T-helper 1 cell treated with Interleukin-12 subunit alpha and Interleukin-12 subunit beta and Interleukin-4 antibody, amounts not matched to agents 30 μg/mL and 1 μg/mL, for 36 hours (primary cell): ENCODE results near the gene IP6K3.

ENCODE experiments used
- H3K27ac Mint-ChIP-seq: one replicate; pipeline ENCODE4 v1.8.0; 2021; ENCODE audit warnings: mild to moderate bottlenecking, mixed read lengths
- H3K27me3 Mint-ChIP-seq: one replicate; pipeline ENCODE4 v1.8.0; 2021; ENCODE audit warnings: low read depth, mixed read lengths
- H3K36me3 Mint-ChIP-seq: one replicate; pipeline ENCODE4 v1.8.0; 2021; ENCODE audit warnings: low read depth, mixed read lengths
- H3K4me1 Mint-ChIP-seq: one replicate; pipeline ENCODE4 v1.8.0; 2021; ENCODE audit warnings: low read depth, mixed read lengths
- H3K4me3 Mint-ChIP-seq: one replicate; pipeline ENCODE4 v1.8.0; 2021; ENCODE audit warnings: mild to moderate bottlenecking, moderate library complexity, mixed read lengths
- H3K9me3 Mint-ChIP-seq: one replicate; pipeline ENCODE4 v1.8.0; 2021; ENCODE audit warnings: mixed read lengths

The IP6K3 gene

DNA sequence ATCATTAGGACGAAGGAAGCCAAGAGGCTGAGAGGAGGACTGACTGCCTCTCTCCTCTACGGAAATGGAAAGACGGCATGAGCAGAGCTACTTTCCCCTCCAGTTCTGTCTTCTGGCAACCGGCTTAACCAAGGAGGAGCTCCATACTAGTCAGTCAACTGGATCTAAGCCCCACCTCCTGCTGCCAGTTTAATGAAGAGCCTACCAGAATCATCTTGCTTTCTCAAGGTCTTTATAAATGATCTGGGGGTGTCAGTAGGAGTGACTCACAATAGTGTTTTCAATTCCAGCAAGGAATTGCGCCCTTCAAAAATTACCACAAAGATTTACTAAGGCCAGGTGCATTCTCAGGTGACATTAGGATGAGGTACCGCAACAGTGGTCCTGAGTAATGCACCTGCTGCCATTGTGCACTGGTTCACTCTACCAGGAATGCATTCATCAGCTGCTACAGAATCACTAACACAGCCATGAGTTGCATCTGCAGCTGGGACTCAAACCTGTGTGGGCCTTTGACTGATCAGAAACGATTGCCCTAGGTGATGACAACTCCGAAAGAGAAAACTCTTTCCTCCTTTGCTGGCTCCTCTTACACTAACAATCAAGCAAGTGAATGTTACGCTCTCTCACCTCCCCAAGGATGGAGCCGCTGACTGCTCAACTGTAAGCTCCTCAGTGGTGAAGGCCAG is 38.0 kb downstream of the IP6K3 start:
- Mint-ChIP-seq H3K4me3 (no peak overlapping the region), H3K27me3 (peaks cover under 1% of the 10 kb centered on the region), H3K36me3 (peaks cover 16% of the 10 kb centered on the region), H3K27ac (no peak overlapping the region), H3K9me3 (no peaks in the 10 kb centered on the region), H3K4me1 (peaks cover 31% of the 10 kb centered on the region)

DNA sequence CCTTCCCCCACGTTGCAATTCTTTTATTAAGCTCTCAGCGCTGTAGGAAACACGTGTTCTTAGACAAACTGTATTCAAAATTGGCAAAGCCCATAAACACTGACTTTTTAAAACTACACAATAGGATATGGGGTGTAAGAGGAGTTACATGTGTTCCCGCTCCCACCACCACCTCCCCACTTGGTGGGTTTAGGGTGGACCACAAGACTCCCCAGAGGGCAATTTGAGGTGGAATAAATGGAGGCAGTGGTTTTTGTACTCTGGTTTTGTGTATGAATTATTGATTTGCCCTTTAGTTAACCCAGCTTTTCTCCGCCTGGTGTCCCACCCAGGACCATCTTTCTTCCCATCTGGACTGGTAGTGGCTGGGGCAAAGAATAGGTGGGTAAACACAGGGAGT is 38.9 kb downstream of the IP6K3 start:
- Mint-ChIP-seq H3K9me3 (no peaks in the 10 kb centered on the region), H3K4me3 (no peak overlapping the region), H3K27ac (no peak overlapping the region), H3K4me1 (peaks cover 31% of the 10 kb centered on the region), H3K27me3 (no peaks in the 10 kb centered on the region), H3K36me3 (peaks cover 18% of the 10 kb centered on the region)

DNA sequence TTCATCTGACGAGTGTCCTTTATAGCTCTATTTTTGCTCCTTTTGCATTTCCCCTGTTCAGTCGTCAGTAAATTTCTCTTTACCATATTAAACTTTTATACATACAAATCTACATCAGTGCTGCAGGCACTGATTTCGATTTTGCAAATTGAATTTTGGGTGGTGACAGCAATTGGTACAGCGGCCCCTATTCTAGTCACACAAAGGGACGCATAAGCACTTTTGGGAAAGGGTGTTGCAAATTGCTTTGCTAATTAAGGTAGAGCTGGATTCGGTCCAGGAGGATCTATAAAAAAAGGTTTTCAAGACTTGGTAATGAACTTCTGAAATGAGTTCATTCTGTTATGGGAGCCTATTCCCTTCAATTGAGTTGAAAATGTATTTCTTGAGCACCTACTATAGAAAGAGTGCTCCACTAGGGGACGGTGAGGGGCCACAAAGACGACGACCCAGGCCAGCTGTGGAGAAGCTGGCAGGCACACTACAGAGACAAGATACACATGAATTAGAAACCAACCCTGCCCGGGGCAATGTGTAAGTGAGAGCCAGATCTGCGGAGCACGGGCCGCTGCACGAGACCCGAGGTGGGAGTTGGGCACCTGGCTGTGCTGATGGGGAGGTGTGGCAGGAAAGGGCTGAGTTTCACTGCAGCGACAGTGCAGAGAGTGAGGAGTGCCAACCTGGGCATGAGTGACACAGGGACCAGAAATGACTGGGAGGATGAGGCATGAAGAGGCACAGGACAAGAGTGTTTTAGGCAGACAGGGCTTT is 40.6 kb downstream of the IP6K3 start:
- Mint-ChIP-seq H3K27me3 (no peaks in the 10 kb centered on the region), H3K36me3 (peaks cover 18% of the 10 kb centered on the region), H3K9me3 (no peaks in the 10 kb centered on the region), H3K27ac (no peak overlapping the region), H3K4me1 (peaks cover 30% of the 10 kb centered on the region), H3K4me3 (no peak overlapping the region)

DNA sequence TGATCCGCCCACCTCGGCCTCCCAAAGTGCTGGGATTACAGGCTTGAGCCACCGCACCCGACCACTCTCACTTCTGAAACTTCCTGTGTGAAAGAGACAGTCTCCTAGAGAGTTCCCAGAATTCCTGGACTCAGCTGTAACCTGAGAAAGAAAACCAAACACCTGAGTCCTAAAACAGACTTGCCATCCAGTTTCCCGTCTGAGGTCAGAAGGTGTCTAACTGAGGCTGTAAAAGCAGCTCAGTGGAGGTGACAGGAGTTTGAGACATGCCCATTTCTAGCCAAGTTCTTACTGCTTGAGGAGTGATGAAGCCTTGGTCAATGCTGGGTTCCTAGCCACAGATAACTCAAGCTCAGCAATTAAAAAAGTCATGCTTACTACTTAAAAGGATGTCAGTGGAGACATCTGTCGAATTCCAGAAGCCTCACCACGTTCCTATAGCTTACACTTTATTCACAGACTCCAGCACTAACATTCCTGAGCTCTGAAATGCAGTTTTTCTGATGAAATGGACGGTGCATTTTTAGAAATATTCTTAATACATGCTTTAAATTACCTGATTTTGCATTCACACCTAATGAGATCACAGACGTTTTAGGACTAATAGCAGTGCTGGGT is 41.3 kb downstream of the IP6K3 start:
- peaks cover 18% of the 10 kb centered on the region for H3K36me3 Mint-ChIP-seq
- H3K4me3 Mint-ChIP-seq, result no peak overlapping the region
- H3K27me3 Mint-ChIP-seq, result no peaks in the 10 kb centered on the region
- peaks cover 29% of the 10 kb centered on the region for H3K4me1 Mint-ChIP-seq
- H3K9me3 Mint-ChIP-seq, result no peaks in the 10 kb centered on the region
- H3K27ac Mint-ChIP-seq, result no peak overlapping the region

DNA sequence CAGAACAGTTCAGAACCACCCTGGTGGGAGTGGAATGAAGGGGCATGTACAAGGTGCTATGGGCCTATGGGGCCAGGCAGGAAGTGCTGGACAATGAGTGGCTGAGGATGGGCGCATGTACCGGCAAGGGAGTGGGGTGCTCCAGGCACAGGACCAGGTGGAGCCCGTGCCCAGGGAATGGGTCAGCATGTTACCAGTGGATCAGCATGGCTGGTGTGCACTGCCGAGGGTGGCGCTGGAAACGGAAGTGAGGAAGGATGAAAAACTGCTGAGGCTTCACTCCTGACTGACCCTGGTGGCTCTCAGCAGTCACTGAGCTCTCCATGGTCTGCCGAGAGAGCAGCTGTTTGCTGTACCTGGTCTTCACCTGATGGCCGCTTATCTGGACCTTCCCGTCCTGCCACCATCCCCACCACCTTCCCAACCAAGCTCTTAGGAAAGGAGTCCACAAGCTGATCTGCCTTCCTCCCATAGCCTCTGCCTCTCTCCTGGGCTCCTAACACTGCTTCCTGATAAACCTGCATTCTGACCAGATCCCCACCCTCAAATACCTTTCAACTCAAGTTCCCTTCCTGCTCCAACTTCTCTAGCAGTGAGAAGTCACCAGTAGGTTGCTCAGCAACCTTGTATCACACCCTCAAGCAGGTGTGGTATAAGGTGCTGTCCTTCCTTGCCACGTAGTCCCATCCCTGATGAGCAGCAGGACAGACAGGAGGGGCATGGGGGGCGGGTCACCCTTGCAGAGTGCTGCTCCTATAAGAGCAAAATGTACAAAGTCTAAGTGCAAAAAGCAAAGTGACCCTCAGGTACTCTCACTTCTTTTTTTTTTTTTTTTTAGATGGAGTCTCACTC is 42.3 kb downstream of the IP6K3 start:
- Mint-ChIP-seq H3K36me3 (peaks cover 17% of the 10 kb centered on the region), H3K4me3 (no peak overlapping the region), H3K9me3 (no peaks in the 10 kb centered on the region), H3K4me1 (peaks cover 28% of the 10 kb centered on the region), H3K27me3 (no peaks in the 10 kb centered on the region), H3K27ac (peak overlapping the region; percentile 0)

DNA sequence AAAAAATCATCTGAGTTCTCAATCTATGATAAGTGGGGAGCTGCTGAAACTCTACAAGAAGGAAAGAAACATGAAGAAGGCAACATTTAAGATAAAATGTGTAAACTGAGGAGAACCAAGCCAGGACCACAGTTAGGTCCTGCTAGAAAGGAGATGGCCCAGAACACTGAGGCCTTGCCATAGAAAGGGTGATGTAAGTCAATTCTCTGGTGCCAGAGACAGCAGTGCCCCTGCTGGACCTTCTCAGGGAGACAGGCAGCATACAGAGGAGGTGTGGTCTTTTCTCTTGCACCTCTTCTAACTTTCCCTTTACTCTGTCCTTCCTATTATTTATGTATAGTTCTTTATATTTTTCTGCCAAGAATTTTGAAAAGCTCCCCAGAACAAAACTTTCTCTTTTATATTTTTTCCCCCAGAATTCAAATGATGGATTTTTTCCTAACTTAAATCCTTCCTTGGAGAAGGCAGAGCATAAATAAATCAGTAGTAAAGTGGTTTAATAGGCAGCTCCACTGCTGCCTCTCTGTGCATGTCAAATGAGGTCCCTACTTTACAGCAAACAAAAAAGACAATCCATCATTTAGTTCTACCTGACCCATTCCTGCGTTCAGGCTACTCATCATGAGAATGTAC is 44.2 kb downstream of the IP6K3 start:
- Mint-ChIP-seq H3K36me3 (peaks cover 17% of the 10 kb centered on the region), H3K9me3 (no peaks in the 10 kb centered on the region), H3K4me1 (peaks cover 24% of the 10 kb centered on the region), H3K4me3 (no peak overlapping the region), H3K27ac (no peak overlapping the region), H3K27me3 (no peaks in the 10 kb centered on the region)

DNA sequence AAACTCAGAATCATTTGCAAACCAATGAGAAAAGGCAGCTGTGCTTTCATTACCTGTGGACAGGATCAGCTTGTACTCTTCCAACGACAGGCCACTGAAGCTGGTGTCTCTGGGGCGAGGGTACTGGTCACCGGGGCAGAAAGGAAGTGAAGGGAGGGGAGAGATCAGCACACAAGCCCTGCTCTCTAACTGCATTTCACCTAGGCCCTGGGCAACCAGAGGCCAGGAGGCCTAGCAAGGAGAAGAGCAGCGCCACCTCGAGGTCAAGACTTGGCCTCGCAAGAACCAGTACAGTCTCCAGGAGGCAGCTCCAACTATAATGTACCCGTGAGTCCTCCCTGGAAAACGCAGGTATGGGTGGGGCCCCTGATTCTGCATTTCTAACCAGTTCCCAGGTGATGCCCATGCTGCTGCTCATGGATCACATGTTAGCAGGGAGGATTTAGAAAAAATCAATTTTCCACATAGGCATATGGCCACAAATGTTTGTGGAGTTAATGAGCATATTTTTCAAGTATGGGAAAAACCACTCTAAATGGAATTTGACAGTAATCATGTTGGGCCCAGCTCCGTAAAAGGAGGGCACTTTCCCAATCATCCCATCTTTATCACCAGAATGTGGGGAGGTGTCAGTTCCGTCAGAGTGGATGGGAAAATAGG is 46.2 kb downstream of the IP6K3 start:
- peaks cover 36% of the 10 kb centered on the region for H3K4me1 Mint-ChIP-seq
- H3K9me3 Mint-ChIP-seq, result no peaks in the 10 kb centered on the region
- peaks cover 27% of the 10 kb centered on the region for H3K36me3 Mint-ChIP-seq
- H3K27me3 Mint-ChIP-seq, result no peaks in the 10 kb centered on the region
- H3K27ac Mint-ChIP-seq, result peak overlapping the region; percentile 78
- H3K4me3 Mint-ChIP-seq, result peak overlapping the region; percentile 33

DNA sequence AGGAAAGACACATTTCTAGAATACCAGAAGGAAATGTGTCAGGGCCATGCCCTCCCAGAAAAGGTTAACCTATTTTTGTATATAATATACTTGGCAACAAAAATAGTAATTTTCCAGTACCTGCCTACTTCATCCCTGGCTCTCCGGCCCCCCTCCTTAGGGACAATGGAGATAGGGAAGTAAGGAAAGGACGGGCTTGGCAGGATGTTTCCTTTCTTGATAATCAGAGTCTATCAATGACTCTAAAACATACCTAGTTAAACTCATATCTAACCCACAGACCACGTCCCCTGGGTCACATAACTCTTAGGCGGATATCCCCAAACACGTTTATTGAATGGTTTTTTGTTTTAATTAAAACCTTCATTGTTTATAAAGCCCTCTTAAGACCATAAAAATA is 47.0 kb downstream of the IP6K3 start:
- peaks cover 43% of the 10 kb centered on the region for H3K4me1 Mint-ChIP-seq
- H3K4me3 Mint-ChIP-seq, result no peak overlapping the region
- peaks cover 27% of the 10 kb centered on the region for H3K36me3 Mint-ChIP-seq
- H3K27me3 Mint-ChIP-seq, result no peaks in the 10 kb centered on the region
- peak overlapping the region; percentile 78 for H3K27ac Mint-ChIP-seq
- H3K9me3 Mint-ChIP-seq, result no peaks in the 10 kb centered on the region

DNA sequence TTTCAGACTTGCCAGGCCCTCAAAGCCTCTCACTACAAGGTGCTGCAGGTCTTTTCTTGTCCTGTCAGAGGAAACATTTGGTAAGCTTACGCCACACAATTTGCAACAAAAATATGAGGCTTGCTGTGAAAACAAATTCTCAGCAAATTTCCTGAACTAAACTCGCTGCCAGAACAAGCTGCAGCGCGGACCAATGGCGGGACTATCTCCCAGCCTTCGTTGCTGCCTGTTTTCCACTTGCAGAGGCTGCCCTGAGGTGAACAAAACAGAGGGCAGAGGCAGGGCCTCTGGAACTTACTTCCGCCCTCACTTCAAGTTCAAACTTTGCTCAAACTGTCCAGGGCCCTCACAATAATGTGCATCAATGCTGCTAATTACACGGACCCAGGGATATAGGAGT is 47.6 kb downstream of the IP6K3 start:
- peak overlapping the region; percentile 70 for H3K27ac Mint-ChIP-seq
- no peak overlapping the region for H3K4me3 Mint-ChIP-seq
- H3K9me3 Mint-ChIP-seq, result no peaks in the 10 kb centered on the region
- H3K36me3 Mint-ChIP-seq, result peaks cover 31% of the 10 kb centered on the region
- no peaks in the 10 kb centered on the region for H3K27me3 Mint-ChIP-seq
- H3K4me1 Mint-ChIP-seq, result peaks cover 49% of the 10 kb centered on the region

DNA sequence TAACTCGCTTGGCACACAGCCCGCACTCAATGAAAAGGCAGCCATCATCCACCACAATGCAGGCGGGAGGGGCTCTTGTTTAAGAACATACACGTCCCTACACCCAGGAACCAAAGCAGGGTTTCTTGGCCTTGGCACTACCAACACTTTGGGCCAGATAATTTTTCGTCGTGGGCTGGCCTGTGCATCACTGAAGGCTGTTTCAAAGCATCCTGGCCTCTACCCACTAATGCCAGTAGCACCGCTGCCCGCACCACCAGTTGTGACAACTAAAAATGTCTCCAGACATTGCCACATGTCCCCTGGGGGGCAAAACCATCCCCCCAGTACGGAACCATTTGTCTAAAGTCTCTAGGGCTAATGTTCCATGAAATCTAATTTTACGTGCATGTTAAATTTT is 48.2 kb downstream of the IP6K3 start:
- H3K27ac Mint-ChIP-seq, result no peak overlapping the region
- no peaks in the 10 kb centered on the region for H3K27me3 Mint-ChIP-seq
- H3K4me3 Mint-ChIP-seq, result no peak overlapping the region
- peaks cover 29% of the 10 kb centered on the region for H3K36me3 Mint-ChIP-seq
- peaks cover 52% of the 10 kb centered on the region for H3K4me1 Mint-ChIP-seq
- no peaks in the 10 kb centered on the region for H3K9me3 Mint-ChIP-seq

DNA sequence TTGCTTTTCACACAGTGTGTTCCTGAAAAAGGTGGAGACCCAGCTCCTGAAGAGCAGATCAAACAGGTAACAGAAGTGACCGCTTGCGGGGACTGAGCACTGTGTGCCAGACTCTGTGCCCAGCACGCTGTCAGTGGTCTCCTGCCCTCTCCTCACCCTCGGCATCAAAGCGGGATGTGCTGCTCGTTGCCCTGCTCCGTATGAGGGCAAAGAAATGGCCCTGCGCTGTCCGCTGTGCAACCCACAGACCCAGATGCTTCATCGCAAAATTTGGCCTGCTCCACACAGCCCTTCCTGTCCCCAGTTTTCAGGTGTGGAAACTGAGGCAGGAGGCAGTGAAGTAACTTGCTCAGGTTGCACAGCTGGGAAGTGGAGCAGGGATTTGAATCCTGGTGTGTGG is 48.9 kb downstream of the IP6K3 start:
- Mint-ChIP-seq H3K36me3 (peaks cover 29% of the 10 kb centered on the region), H3K4me3 (no peak overlapping the region), H3K9me3 (no peaks in the 10 kb centered on the region), H3K4me1 (peaks cover 57% of the 10 kb centered on the region), H3K27ac (peak overlapping the region; percentile 97), H3K27me3 (no peaks in the 10 kb centered on the region)

DNA sequence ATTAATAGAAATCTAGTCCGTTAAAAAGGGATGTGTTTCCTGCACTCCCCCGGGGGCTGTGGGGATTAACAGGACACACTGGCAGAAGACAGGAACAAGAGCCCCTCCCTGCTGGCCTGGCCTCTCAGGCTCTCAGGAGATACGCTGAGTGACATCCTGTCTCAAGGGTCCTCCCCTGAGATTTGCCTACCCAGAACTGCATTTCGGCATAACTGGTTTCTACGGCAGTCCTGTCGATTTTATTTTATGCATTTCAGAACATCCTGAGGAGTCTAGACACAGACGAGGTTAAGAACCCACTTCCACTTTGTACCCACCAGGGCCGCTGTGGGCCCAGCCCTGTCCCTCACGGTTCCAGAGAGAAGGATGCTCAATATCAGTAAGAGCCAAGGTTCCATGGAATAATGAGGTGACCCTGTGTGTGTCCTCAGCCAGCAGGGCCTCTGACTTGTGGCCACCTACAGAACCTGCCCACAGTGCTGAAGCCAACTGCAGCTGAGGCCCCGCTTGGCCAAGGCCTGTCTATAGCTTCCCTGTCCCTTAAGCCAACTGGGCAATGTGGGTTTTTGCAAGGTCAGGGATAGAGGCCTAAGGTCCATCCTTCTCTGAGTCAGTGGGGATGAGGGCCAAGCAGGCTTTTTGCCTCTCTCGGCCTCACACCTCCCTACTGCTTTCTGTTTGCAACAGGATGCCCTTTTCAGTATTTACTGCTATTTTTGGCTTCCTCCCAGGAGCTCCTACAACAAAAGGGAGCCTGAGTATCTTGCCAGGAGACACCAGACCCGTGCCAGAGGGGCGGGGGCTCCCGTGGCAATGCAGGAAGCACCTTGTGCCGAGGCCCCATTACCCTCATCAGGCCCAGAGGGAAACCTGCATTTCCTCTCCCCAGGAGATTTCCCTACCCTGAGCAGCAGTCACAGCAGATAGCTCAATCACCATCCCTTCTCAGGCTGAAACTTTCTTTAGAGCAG is 49.9 kb downstream of the IP6K3 start:
- Mint-ChIP-seq H3K9me3 (no peaks in the 10 kb centered on the region), H3K4me3 (peak overlapping the region; percentile 62), H3K36me3 (peaks cover 36% of the 10 kb centered on the region), H3K27me3 (no peaks in the 10 kb centered on the region), H3K27ac (peak overlapping the region; percentile 97), H3K4me1 (peaks cover 63% of the 10 kb centered on the region)

DNA sequence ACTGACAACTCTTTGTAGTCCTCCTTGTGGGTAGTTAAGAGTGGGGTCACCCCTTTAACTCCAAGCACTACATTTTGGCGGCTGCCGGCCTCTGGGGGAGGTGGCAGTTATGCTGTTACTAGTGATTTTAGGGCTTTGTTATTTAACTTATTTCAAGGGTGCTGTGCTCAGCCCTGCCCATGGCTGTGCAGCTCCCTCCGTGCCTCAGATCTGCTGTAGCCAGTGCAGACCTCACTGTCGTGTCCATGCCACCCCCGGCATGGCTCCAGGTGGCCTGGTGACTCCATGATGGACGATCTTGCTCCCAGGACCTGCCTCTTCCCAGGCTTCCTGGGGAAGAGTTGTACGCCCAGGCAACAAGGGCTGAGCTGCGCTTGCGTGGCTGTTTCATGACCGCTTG is 50.6 kb downstream of the IP6K3 start:
- H3K36me3 Mint-ChIP-seq, result peaks cover 42% of the 10 kb centered on the region
- no peaks in the 10 kb centered on the region for H3K27me3 Mint-ChIP-seq
- H3K4me1 Mint-ChIP-seq, result peaks cover 64% of the 10 kb centered on the region
- H3K27ac Mint-ChIP-seq, result peak overlapping the region; percentile 97
- H3K4me3 Mint-ChIP-seq, result peak overlapping the region; percentile 62
- no peaks in the 10 kb centered on the region for H3K9me3 Mint-ChIP-seq
